COLO668 (cell line): ENCODE data around the gene CLSTN3.
"Not testable (repeated sequence)": the region's sequence is repeated elsewhere in the genome, so short reads cannot be mapped to it uniquely, and the experiment has no call there.

Experiments
- DNase-seq: peaks from one replicate; lab custom pipeline; 2025; ENCODE audit not compliant: unreplicated experiment; lab: John Stamatoyannopoulos, UW

The CLSTN3 gene

DNA sequence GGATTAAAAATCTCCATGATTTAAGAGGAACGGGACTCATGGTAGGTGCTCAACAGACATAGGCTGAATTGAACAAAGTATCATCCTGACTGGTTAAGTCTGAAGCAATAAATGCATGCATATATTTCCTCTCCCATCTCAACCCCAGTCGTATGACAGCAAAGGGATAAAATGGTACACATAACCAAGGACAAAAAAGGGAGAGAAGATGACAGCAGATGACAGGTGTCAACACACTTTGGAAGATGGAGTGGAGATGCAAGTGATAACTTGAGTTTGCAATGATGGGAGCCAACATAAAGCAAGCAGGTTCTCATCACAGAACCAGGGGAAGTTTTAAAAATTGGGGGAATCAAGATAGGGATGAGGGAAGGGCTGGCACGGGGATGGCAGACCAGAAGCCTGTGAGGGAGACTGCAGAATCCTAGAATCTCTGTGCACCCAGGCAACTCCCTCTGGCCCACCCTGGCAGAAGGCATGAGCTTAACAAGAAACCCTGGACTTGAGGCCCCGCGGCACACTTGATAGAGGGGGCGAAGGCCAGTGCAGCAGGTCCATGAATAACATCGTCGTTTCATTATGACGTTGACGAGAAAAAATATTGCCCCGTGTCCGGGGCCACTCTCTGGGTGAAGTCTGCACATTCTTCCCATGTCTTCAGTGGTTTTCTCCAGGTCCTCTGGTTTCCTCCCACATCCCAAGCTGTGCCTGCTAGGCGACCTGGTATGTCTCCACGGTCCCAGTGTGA, 26.2 kb upstream of the CLSTN3 start:
- no peak for DNase-seq

DNA sequence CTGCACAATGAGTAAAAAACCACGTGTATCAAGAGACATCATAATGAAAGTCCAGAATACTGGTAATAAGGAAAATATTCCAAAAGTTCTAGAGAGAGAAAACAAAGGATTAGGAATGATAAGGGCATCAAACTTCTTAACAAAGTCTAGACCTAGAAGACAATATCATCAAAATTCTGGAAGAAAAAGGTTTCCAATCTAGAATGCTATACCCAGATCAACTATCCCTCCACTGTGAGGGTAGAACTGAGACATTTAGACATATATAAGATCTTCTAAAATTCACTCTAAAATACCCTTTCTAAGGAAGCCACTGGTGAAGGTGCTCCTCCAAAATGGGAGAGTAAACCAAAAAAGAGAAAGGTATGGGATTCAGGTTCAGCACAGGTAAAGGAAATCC, 24.1 kb upstream of the CLSTN3 start:
- no peak for DNase-seq

DNA sequence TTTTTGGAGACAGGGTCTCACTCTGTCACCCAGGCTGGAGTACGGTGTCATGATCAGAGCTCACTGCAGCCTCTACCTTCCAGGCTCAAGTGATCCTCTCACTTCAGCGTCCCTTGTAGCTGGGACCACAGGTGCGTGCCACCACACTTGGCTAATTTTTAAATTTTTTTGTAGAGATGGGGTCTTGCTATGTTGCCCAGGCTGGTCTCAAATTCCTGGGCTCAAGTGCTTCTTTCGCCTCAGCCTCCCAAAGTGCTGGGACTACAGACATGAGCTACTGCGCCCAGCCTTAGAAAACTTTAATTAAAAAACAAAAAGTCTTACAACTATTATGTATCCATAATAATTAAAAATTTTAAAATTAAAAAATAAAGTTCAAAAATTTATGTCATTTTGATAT, 23.0 kb upstream of the CLSTN3 start:
- not testable (repeated sequence) for DNase-seq

DNA sequence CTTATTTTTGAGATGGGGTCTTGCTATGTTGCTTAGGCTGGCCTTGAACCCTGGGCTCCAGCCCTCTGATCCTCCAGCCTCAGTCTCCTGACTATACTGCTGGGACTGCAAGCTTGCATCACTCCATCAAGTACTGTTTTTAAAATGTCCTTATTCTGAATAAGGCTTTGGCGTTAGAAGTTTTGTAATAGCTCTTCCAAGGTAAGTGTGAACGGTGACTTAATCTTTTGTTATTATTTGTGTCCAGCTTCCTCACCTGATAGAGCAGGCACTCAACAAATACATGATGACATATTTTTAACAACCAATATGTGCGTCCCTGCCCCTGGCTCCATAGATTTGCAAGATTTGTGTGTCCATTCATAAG, 22.6 kb upstream of the CLSTN3 start:
- no peak for DNase-seq

DNA sequence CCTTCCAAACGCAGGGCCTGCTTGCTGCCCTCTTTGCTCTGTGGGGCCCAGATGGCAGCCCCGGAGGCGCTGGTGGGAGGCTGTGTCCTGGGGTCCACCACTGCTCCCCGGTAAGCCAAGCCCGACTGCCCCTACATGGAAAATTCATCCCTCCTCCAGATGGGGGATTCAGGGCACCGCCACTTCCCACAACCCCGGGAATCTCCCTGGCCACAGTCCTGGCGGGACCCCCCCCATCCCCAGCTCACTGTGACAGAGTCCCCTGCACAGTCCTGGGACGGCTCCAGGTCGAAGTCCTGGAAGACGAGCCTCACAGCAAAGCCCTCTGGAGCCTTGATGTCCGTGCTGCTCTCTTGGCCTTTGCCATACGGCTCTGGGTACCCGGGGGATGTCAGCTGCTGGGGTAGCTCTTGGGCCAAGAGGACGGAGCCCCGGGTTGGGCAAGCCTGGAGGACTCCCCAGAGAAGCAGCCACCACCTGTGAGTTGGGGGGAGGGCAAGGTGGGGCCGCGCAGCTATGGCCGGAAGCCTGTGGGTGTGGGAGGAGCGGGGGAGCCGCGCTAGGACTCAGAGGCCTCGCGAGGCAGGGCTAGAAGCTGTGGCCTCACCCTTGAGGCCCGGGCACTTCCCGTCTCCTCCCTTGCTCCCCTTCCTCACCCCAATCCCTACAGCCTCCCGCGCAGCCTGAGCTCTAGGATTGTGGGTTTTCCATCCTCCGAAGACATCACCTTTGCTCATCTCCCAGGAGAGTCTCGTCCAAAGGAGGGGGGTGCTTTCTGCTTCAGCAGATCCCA, 22.0 kb upstream of the CLSTN3 start:
- peak; percentile 78 for DNase-seq

DNA sequence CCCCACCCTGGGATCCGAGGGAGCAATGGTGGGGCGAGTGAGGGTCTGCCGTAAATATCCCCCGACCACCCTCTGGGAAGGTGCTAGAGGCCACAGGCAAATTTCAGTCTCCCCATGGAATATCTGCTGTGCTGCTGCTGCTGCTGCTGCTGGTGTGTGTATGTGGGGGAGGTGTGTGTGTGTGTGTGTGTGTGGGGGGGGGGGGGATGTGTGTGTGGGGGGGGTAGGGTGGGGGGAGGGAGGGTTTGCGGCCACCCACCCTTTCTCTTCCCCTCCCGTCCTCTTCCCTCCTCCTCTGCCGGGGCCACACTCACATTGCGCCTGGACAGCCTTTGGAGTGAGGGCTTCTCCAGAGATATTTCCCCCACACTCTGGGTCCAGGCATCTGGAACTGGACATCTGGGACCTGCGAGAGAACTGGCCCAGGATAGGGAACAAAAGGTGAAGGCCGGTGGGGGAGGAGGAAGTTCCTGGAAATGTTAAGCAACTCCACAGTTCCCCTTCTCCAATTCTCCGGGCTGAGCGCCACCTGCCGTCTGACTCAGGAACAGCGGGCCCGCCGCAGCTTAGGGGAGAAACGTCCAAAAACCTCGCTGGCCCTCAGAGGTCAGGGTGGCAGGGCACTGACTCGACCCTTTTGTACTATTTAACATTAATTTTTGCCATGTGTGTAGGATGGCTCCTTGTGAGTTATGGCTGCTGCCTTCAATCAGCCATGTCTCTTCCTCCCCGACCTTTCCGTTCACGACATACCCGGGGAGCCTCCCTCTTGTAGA, 21.2 kb upstream of the CLSTN3 start, which contains the start of gene C1RL:
C1RL (minus strand) TSS at position 419 of the 776 bp plus-strand sequence; CDS start at position 385, 34 bp downstream.
- DNase-seq = peak; percentile 67

DNA sequence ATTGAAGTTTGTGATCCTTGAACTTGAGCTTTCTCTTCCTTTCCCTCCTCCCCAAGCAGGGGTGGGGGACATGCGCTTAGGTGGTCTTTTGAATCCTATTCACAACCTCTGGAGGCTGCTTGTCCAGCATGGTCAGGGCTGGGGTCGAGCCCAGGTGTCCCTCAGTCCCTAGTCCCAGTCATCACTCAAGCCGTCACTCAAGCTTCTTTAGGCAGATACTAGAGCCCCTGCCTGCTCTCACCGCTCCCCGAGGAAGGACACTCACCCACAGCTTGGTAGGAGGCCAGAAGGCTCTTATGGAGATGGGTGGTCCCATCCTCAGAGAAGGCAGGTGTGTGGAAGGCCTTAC, 20.6 kb upstream of the CLSTN3 start:
- DNase-seq = no peak

DNA sequence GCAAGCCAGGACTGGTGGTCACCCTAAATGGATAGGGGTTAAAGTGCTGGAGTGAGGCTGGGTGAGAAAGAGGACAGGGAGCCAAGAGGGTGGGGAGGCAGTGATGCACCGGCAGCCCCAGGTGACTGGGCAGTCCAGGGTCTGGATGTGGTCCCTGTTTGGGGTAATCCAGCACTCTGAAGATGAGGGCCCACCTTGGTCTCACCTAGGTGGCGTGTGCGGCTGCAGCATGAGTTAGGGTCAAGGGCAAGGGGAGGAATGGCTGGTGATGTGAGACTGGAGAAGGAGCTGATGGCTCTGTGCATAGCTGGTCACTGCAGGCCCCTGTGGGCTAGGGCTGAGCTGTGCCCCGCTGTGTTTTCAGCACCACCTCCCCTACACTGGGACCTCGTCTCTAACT, 19.5 kb upstream of the CLSTN3 start:
- DNase-seq = no peak

DNA sequence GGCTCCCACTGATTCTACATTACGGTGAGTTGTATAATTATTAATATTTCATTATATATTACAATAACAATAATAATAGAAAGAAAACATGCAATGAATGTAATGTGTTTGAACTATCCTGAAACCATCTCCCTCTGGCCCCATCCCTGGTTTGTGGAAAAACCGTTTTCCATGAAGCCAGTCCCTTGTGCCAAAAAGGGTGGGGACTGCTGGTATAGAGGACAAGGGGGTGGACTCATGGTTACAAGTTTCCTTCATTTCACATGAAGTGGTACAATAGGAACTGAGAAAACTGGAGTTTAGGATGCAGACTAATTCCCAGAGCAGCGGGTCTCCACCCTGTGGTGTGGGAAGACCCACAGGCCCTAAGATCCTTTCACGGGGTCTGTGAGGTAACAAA, 18.1 kb upstream of the CLSTN3 start:
- DNase-seq = no peak

DNA sequence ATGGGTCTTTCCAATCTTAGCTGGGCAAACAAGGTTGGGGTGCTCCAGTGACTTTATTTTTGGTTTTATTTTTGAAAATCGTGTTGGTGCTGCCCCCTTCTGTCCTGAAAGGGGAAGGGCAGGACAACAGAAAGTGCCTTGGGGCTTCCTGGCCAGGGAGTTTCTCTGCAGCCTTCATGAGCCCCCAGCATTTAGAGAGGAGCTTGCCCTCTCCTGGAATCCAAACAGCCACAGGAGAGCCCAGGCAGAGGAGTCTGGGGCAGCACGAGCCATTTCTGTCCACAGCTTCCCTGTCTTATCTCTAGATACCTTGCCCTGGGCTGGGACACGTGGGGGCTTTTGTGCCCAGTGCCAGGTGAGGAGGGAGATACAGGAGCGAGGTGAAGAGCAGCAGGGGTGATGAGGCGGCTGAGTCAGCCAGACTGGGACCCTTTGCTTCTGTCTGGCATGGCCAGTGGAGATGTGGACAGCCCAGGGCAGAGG, 16.7 kb upstream of the CLSTN3 start:
- DNase-seq = peak; percentile 0

DNA sequence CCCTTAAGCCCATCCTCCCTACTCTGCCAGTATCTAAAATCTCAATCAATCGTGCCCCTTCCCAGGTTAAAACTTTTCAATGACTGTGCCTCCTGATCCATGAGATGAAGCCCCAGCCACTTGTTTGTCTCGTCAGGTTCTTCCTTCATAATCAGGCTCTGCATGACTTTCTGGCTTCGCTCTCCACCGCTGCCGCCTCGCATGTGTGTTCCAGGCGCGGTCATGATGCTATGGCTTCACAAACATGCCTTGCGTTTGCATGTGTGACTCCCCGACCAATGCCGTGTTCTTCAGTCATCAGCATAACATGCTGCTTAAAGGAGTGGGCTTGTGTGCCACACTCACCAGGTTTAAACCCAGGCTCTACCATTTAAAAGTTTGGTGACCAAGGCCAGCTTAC, 16.2 kb upstream of the CLSTN3 start:
- no peak for DNase-seq

DNA sequence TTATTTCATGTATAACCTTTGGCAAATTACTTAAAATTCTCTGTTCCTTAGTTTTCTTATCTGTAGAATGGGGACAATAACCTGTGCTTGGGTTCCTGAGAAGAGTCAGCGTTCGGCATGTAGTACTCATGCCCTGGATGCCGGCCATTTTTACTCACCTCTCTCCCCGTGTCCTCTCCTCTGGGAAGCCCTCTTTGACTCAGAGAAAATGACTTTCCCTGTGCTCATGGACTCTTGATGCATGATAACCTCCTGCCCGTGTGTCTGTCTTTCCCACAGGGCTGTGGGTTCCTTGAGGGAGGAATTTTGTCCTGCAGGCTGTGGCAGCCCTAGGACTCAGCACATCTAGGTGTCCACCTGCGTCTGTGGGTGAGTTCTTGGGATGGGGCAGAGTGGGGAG, 15.3 kb upstream of the CLSTN3 start:
- DNase-seq = no peak

DNA sequence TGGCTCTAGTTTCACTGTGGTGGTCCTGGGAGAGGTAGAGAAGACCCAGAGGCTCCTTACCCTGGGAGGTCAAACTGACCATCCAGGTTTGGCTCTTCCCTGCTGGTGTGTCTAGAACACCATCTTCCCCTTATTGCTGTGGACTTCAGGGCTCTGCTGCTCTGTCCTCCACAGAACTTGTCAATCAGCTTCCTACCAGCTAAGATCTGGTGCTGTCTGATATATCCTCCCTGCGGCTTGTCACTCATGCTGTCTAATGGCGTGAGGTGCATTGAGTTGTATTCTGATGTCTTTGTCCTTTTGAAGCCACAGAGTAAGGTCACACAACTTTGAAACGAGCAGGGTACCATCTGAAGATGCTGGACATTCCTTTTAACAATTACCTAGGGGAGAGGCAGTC, 14.0 kb upstream of the CLSTN3 start:
- DNase-seq = no peak

DNA sequence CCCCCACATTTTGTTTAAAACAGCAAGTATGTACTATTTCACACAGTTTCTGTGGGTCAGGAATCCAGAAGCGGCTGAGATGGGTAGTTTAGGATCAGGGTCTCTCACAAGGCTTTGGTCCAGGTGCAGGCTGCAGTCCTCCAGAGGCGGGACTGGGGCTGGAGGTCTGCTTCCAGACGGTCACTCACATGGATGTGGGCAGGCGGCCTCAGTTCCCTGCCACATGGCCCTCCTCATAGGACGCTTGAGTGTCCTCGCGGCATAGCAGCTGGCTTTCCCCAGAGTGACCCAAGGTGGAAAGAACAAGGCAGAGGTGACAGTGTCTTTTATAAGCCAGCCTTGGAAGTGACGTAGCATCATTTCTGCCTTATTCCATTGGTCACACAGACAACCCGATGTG, 13.3 kb upstream of the CLSTN3 start:
- DNase-seq = no peak

DNA sequence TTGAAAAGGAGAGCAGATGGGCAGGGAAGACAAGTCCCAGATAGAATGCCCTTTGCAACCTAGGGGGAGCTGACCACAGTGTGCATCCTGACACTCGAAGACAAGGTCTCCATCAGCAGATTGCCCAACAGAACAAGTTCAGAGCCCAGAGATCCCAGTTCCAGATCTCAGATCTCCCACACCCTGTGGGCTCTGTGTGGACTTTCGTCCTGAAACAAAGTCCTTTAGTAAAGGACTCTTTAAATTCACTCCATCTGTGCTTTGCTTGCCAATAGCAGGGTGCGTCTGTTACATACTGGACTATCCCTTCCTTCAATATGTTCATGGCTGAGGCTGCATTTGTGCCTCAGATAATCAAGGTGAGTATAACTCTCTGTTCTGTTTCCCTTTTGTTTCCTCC, 12.5 kb upstream of the CLSTN3 start:
- no peak for DNase-seq

DNA sequence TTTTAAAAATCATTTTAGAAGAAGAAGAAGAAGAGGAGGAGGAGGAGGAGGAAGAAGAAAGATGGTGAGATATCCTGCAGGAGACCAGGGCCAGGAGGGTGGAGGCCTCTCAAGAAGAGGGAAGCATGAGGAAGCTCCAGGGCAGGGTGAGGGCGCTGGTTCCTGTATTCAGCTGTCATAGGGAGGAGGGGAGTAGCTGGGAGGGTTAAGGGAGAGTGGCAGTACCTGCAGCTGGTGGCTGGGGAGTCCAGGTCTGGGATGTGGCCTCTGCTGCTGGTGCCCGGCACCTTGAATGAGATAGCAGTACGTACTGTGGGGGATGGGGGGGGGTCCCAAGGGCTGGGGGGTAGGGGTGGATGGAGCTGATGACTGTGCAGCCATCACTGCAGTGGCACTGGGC, 11.3 kb upstream of the CLSTN3 start:
- DNase-seq = no peak

DNA sequence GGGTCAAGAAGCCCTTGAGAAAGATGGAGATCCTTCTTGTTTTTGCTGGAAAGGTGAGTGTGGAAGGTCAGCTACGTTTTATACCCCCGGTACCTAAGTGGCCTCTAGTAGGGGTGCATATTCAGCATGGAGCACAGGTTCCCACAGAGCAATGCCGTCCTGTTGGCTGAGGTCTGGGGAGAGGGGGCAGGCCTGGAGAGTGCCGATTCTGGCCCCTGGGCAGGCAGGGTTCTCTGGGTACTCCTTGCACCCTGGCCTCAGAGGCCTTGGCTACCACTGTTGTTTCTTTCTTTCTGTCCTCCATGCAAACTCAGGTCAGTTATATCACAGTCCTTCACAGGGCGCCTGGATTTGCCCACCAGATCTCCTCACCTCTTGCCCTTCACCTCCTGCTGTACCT, 10.0 kb upstream of the CLSTN3 start:
- DNase-seq = no peak

DNA sequence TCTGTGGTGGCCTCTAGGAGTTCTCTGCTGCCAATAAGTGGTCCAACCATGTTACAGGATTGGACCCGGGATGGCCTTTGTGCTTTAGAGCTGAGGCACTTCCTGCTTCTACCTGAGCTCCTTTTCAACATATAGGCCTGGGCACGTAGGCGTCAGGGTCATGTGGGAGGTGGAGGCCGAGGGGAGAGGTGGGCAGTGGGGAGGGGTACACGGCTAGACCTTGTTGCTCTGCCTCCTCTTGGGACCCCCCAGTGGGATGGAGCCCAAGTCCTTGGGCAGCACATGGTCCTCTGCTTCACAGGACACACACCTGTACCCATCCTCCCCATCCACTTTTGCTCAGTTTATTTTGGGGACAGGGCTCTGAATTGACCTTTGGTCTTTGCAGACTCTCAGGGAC, 8.8 kb upstream of the CLSTN3 start:
- DNase-seq = no peak

DNA sequence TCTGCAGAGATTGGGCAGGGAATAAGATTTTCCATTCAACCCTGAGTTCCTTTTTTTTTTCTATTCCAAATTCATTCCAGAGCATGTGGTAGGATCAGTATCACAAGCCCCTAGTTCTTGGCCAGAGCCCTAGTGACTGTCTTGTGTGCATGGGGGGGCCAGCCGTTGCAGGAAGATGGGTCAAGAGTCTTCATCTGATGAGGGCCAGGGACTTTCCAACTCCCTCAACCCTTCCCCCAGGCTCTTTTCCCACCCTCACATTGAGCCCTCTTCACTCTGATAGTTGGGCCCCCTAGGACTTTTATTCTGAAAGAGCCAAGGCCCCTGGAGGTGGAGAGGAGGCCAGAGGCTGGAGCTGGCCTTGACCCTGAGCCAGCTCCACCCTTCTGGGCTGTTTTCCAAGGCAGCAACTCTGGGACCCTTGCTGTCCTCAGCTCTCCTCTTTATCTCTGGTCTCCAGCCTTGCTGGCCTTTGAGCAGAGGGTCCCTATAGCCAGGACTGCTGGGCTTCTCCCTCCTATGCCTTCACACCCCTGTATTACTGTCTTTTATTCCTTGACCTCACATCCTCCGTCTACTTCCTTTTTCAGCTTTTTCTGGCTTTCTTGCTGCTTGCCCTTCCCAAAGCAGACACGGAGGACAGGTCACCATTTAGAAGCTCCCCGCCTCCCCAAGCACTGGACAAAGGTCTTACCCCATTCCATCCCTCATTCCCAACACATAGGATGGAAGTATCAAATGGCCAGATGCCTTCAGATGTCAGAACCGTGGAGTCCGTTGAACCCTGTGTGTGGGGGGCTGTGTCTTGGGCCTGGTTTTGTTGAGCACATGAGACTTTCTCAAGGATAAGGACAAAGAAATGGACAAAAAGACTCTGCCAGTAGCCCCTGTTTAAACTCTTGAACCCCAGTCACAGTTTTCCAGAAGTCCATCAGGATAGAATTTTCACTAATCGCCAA, 7.1 kb upstream of the CLSTN3 start:
- no peak for DNase-seq

DNA sequence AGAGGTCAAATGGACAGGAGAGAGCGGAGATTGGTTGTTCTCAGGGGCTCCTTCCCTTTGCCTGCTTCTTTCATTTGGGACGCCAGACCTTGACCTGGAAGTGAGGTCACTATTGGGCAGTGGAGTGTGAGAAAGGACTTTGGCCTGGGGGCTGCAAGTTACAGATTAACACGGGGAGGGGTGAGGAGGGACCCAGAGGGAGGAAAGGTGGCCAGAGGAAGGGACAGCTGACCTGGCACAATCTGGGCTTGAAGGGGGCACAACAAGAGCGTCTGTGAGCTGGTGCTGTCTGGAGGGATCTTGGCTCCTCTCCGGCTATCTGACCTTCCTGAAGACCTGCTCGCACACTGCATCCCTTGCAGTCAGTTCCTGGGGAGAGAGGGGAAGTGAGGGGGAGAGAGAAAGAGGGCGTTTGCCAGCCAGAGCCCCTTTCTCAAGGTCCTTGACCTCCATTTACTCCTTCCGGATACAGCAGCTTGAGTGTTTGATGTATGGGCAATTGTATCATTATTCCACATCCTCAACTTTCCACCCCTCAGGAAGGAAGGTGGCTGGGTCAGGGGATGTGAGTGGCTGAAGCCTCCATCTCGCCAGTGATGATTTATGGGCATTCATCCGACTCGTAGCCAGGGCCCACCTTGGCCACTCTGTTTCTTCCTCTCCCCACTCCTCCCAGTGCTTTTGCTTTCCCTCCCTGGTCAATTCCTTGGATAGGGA, 6.2 kb upstream of the CLSTN3 start:
- no peak for DNase-seq
